GM18873 (cell line): Measurements from ENCODE around the gene CPEB2.

Source experiments
- ATAC-seq: cut with Tn5 transposase; IDR thresholded peaks from one replicate; pipeline ENCODE4 v1.9.1; 2021; ENCODE audit warnings: mild to moderate bottlenecking, moderate library complexity, moderate number of reproducible peaks; ENCODE audit not compliant: unreplicated experiment, low FRiP score

CPEB2 gene

DNA sequence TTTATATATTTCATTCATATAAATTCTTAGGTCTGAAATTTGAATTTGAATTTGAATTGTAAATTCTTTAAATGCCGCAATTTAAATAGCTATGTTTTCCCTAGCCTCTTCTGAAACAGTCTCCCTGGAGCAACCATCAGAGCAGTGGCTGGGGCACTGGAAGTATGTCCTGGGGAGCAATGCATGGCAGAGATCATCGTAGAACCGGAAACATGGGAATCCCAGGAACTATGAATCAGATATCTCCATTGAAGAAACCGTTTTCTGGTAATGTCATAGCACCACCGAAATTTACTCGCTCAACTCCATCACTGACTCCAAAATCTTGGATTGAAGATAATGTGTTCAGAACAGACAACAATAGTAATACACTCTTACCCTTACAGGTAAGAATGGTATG is 4.9 kb downstream of the CPEB2 start:
- no peak for ATAC-seq

DNA sequence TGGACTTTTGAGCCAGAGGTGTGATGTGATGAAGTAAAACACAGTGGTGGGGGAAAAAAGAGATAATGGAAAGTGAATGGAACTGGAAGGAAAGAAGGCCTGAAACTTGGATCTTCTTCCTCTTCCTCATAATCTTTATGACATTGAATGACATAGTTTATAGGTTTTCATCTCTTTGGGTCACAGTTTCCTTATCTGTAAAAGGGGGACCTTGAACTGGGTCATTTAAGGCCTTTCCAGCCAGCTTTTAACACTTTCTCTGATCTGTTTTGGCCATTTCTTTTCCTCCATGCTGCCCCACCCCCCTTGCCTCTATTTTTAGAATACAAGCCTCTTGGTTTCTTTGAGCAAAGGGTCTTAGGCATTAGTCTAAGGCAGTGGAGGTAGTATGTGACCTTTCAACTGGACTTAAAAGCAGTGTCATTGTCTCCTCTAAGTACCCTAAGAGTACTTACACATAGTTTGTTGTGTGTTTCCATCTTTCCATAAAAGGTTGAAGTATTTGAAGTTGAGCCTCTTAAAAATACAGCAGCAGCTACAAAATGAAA is 7.8 kb downstream of the CPEB2 start:
- no peak for ATAC-seq

DNA sequence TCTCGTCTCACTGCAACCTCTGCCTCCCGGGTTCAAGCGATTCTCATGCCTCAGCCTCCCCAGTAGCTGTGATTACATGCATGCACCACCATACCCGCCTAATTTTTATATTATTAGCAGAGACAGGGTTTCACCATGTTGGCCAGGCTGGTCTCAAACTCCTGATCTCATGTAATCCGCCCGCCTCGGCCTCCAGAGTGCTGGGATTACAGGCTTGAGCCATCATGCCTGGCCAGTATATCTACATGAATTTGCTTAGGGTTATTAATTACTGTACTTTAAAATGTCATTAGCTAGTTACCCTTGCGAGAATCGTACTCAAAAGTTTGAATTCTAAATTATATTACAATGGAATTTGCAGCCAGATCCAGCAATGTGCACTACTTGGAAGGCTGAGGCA is 8.9 kb downstream of the CPEB2 start:
- ATAC-seq = no peak

DNA sequence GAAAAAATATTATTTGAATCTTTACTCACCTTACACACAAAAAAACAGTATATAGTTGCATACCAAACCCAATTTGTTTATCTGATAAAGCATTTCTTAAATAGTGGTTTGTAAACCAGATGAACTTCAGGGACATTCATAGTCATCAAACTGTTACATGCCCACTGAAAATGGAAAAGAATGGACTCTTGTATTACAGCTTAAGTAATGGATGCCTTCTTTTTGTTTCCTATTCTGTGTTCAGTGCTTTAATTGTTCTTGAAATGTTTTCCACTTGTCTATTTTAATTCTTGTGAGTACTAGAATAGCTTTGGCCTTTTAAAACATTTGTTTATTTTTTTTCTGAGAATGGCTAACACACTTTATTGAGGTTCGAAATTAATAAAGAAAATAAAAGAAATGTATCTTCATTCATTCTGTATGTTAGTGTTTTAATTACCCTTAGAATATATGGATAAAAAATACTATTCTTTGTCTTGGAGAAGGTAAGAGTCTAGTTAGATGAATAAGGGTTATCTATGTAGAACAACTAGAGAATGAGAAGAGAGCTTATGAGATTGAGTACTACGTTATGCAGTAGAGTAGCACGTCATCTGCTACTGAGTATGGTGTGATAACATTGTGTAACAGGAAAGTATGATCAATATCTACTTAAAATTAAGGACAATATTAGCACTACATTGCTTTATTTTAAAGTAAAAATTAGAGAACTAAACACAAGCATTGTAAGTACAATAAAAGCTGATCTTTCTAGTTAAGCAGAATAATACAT is 9.9 kb downstream of the CPEB2 start:
- ATAC-seq = no peak

DNA sequence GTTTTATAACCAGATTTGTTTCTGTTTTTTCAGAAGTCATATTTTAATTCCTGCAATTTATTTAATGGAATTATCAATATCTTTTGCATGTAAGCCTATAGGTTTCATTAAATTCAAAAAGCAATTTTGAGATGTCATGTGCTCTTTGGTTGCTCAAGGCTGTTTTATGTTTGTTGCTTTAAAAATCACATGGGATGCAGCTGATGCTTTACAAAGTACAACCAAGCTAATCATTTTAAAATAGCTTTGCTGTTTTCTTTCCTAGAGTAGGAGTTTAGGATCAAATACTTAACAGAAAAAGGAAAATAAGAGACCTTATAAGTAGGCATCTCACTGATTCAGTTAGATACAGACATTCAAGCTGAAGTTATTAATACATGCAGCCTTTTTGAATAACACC is 11.3 kb downstream of the CPEB2 start:
- ATAC-seq = no peak

DNA sequence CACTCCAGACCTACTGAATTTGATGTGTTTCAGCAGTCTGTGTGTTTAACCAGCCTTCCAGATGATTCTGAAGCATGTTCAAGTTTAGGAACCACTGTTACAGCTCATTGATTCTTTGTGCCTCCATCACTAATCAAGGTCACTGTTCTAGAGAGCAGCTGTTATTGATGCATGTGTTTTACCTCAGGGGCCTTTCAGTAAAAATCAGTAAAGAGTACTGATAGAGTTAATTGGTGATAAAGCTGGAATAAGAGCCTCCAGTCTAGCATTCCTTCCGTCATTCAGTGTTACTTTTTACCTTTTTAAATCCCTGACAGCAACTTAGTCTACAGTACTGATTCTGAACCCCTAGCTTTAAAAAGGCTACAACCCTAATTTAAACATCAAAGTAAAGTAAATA is 12.9 kb downstream of the CPEB2 start:
- ATAC-seq = no peak

DNA sequence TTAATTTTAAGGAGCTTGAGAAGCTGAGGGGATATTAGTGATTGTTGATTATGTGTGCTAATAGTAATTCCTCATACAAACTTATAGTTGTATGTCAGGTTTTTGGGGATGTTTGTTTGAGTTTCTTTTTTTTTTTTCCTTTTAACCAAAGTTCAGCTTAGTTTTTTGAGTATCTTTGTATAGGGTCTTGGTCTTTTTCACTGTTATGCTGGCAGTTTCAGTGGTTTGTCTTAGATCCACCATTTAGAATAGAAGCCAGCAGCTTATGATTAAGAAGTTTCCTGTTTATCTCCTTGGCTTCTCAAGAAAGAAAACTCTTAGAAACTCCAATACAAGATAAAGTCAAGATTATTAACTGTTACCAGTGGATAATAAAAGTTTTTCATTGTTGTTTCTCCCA is 16.1 kb downstream of the CPEB2 start:
- no peak for ATAC-seq

DNA sequence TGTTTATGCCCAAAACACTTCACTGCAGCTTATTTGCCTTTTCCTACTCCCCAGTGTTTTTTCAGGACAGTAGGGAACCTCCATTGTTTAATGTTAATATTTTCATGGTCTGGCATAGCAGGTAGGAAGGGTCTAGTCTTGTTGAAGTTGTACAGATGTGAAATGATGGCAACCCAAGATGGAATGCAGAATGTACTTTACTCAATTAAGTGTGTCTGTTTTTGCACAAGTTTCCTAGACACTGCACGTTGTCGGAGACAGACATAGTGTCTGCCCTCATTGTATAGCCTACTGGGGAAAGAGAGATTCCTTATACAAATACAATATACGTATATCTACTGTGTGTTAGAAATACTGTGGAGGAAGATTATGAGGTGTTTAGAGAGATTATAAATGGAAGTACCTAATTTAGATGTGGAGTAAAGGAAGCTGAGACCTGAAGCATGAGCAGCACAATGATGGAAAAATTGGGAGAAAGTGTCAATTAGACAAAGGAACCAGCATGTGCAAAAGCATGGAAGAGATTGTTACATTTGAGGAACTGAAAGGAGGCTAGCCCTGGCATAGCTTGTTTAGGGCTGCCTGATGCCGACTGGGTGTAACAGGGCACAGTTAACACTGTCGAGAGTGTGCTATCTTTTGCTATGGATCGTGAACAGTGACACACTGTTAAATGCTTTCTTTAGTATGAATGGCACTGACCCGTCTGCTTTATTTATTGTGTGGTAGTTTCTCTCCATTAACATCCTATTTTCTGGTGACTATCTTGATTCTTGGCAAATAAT is 18.4 kb downstream of the CPEB2 start:
- peak; percentile 57 for ATAC-seq

DNA sequence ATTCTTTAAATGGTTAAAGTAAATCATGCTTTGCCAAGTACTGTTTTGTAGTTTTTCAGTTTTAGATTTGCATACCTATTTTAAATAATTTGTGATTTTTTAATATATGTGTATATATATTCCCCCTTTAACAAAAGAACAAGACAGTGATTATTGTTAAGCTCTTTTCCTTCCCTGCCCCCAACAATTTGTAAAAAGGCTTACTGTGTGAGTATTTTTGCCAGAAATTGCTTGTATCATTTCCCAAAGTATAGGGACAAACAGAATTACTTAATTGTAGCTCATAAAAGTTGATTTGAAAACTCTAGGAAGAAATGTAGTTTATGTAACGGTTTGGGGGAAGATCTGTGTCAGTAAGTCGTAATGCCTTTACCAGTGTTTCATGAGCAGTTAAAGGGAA is 19.0 kb downstream of the CPEB2 start:
- no peak for ATAC-seq

DNA sequence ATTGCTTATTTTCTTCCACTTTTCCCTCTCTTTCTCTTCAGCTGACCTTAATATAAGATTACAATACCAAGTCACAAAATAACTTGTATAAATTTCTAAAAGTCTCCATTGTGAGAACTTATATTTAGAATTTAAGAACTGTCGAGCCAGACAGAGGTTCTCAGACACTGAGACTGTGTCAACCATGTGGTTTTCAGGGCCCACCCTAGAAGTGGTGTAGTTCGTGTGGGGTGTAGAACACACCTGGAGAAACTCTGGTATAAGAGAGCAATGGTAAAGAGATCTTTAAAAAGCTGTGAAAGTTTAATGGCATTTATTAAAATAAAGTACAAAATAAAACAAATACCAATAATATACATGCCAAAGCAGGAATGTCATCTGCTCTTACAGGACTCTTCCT is 19.7 kb downstream of the CPEB2 start:
- ATAC-seq = no peak

DNA sequence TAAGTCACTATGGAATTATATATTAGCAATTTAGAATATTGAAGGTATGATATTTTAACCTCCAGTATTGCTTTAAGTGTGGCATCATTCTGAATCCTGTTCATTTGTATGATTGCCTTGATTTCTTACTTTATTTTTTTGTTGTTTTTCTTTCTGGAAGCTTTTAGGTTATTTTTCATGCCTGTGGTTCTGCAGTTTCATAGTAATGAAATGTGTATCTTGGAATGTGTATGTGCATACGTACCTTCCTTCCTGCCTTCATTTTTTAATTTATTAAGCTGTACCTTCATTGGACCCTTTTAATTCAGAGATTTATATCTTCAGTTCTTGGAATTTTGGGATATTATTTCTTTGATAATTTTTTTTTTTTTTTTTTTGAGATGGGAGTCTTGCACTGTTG is 22.1 kb downstream of the CPEB2 start:
- ATAC-seq = no peak

DNA sequence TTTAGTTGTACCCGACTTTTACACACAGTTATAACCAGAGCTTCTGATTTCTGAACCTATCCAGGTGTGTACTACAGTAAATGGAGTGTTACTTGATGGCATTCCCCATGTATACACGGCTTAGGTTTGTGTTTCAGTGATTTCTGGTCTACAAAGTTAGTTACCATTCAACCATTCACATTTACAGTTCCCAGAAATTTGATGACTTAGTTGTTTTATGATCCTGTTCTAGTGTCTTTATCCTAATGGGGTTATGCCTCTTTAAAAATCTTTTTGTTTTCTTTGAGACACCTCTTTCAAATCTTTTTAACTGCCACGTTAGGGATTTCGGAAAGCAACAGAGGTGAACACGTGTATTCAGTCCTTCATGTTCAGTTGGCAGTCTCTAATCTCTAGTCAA is 23.4 kb downstream of the CPEB2 start:
- ATAC-seq = no peak

DNA sequence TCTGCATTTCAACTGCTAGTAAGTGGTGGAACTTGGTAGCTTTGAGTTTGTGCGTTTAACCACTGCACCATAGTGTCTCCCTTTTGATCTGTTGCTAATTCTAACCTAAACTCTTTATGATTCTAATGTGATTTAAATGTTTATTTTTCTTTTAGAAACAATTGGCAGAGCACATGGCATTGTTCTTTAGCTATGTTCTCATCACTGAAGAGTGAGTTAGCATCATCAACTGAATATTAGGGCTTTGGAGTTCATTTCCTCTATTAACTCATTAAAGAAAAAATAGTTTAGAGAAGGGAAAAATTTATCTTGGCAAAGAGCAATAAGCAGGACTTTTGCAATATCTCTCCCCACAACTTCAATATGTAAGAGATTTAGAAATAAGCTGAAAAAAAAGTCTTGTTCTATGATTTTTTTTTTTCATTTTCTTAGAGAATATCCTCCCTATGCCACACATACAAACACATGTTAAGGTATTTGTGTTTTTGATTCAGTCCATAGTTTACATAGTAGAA is 25.7 kb downstream of the CPEB2 start:
- ATAC-seq = no peak

DNA sequence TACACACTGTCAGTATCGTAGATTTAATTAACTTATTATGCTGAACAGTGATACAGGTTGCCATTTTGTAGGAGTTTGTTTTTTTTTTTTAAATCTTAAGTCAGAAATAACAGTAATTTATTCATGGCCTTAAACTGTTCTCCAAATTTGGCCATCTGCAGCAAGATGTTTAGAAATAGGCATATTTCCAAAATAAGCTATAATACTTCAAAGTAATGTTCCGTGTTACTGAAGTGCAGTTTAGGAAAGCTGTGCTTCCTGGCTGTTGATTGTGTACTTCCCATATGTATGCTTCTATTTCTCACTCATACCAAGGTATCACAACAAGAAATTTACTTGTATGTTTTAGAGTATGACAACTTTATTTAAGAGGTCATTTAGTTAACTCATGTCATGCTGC is 28.9 kb downstream of the CPEB2 start:
- no peak for ATAC-seq

DNA sequence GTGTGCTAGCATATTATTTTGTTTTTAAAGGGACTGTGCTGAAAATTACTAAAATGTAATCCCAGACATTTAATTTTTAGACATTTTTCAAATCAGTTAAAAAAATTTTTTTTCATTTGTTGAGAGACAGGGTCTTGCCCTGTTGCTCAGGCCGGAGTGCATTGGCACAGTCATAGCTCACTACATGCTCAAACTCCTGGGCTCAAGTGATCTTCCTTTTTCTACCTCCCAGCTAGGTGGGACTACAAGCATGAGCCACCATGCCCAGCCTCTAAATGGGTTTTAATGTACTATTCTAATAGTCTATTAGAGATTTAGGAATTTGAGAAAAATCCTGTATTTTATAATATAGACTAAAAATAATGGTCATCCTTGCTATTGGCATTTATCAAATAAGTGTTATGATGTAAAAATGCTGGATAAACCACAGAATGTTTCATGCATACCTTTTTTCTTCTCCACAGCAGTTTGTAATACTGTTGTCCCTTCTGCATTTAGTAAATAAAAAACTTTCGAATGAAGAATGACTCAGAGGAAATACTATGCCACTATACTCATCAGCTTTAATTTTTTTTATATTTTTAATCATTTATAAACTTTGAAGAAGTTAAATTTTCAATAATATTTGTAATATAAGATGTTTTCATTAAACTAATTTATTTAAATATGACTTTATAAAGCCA is 29.9 kb downstream of the CPEB2 start:
- no peak for ATAC-seq

DNA sequence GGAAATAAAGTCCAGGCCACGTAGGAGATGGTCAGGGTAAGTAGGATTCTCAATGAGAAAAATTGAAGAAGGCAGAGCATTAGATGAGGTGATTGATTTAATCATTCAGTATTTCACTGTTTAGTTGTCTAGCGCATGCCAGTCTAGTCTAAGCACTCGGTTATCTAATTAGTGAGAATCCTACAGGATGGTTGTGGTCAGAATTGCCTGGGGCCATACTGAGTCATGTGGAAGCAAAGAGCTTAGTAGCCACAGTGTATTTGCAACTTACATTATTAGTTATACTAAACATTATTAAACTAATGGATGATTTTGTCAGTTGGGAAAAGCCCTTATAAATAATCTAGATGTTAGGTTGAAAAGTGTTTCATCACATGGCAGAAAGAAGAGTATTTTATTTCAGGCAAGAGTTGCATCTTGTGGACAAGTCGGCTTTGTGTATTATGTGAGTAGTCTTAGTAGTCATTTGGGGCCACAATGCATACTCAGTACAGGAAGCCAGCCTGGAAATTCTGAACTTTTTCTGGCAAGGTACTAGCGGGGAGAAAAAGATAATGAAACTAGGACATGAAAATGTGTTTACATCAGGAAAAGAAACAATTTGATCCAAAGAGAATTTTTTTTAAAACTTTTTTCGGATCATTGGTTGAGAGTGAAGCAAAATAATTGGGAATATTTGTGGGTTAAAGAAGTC is 31.9 kb downstream of the CPEB2 start:
- ATAC-seq = no peak

DNA sequence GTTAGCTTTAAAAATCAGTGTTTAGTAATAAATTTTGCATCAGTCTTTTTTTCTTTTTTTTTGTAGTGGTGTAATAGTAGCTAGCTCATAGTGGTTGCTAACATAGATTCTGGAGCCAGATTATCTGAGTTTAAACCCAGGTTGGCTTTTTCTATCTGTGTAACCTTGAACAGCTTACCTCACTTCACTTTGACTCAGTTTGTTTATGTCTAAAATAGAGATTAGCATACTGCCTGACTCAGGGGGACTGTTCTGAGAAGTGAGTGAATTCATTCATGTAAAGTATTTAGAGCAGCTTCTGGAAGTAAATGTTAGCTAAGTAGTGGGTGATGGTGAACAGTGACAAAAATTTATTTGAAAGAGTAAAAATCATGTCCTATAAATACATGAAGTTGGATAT is 32.9 kb downstream of the CPEB2 start:
- no peak for ATAC-seq

DNA sequence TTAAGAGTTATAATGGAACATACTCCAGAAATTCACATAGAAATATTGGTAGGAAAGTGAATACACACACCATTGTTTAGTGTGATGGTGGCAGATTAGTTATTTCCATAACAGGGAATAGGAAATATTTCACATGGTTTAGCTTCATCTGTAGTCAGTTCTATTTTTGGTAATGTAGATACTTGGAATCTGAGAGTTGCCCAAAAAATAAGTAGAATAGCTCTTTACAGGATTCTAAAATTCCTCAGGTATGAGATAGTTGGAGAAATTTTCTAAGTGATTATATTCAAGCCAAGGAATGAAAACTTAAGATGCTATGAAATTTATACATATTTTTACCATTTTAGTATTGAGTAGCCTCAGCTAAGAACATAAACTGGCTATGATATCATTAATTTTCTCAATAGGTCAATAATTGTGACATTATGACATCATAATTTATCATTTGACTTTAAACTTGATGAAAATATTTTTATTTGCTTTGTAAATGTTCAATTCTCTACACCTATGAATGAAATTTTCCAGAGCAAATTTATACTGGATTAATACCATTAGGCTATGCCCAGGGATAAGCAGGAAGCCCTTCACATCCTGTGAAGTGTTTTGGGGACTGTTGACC is 35.8 kb downstream of the CPEB2 start:
- ATAC-seq = no peak

DNA sequence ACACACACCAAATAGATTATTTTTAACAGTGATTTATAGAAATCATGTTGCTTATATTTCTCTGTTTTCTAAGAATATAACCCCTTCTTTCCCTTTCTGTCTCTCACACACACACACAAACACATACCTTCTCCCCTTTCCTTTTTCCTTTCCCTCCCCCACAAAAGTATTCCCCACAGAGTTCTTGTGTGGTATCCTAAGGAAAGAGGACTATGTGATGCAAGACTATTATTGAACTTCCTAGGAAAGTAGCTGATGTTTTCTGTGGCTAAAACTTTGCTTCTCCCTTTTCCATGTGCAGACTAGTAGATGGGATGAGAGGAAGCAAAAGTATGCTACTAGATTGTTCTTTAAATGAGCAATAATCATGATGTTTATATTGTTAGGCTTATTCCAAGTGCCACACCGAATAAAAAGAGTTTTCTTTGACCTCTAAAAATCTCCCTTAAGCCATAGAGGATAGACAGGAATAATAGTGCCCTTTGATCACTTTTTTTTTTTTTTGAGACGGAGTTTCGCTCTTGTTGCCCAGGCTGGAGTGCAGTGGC is 38.7 kb downstream of the CPEB2 start:
- no peak for ATAC-seq
